ENCODE results near the gene SCGN.
"Not testable (repeated sequence)": the region's sequence is repeated elsewhere in the genome, so short reads cannot be mapped to it uniquely, and the experiment has no call there.

SCGN gene

DNA sequence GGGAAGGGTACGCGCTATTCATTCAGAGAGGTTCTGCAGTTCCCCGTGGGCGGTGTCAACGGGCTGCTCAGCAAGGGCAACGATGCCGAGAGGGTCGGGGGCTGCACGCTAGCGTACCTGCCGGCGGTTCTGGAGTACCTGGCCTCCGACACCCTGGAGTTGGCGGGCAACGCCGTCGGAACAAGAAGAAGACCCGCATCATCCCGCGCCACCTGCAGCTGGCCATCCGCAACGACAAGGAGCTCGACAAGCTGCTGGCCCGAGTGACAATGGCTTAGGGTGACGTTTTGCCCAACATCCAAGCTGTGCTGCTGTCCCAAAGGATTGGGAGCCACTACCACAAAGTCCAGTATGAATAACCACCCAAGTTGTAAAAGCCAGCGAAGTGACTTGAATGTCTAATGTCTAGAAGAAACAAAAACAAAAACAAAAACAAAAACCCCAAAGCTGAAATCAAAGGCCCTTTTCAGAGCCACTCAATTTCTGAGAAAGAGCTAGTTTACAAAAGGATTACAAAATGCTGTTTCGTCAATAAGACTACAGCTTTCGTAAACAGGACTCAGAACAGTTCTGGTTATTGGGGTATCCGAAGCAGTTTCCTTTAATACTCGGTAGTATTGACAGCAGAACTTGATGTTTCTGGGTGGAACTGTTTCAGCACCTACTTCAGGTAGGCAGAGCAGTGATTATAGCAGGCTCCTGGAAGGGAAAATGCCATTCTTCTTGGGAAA, 80.6 kb downstream of the SCGN start:
- DNase-seq = no peak

DNA sequence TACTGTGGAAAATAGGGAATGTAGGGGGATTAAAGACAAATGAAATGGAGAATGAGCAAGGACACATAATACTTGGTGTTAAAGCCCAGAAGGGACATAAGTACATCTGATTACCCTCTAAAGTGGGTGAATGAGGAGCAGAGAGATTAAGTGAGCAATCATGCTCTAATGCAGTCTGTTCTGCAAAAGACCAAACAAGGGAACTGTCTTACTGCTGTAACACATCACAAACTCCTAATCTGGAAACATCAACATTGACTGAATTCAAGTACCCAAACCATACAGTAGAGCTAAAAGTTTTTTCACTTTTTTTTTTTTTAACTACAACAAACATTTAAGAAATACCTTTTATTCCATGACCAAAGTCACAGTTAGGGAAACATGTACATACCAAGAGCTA, 83.2 kb downstream of the SCGN start:
- DNase-seq = no peak

DNA sequence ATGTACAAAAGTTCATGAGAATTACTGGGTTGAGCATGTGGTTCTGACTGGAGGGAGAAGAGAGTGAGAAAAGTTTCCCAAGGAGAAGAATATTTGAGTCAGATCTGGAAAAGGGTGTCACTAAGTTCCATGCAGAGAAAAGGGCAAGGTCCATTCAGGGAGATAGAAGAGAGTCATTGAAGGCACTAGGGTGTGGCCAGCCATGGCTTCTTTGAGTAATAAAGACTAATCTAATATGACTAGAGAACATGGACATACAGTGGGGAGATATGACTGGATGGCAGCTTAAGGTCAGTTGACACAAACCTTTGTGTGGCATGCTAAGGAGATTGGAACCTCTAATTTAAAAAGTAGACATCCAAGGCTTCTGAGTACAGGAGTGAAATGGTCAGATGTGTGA, 91.9 kb downstream of the SCGN start:
- DNase-seq = no peak

DNA sequence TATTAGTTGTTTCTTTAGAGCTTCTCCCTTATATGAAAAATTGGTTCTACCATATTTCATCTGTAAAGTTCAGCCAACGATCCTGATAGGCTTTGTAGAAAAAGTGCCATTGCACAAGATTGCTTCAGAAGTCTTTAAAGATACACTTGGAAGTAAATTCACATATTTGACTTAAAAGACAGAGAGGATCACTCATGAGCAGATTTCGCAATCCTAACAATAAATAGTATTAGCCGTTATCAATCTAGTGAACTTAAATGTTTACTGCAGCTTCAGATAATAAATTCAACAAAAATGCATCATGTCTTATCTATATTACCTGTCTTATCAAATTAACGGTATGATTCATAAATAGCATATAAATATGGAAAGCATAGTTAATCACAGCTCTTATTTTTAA, 93.8 kb downstream of the SCGN start:
- no peak for DNase-seq

DNA sequence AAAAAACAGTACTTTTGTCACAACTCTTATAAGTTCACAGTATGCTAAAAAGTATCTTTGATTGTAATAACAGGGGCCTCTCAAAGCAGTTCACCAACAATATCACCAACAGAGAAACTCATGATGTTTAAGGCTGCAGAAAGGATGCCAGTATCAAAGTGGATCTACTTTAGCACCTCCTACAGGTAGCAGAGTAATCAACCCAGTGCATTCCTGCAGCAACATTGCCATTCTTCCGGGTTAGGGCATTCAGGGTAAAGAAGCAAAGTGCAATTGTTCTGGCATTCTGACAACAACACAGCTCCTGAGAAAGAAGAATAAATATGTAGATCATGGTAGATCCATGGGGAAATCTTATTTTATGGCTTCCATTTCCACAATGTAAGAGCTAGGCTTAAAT, 95.0 kb downstream of the SCGN start:
- DNase-seq = no peak

DNA sequence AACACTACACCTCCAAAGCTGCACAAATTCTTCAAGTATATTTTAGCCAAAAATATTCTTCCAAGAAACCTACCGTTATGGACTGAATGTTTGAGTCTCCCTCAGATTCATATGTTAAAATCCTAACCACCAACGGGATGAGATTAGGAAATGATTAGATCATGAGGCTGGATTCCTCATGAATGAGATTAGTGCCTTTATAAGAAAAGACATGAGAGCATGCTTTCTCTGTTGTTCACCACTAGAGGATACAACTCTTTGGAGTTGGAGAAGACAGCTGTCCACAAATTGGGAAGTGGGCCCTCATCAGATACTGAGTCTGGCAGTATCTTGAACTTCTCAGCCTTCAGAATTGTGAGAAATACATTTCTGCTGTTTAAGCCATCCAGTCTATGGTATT, 95.5 kb downstream of the SCGN start:
- no peak for DNase-seq

DNA sequence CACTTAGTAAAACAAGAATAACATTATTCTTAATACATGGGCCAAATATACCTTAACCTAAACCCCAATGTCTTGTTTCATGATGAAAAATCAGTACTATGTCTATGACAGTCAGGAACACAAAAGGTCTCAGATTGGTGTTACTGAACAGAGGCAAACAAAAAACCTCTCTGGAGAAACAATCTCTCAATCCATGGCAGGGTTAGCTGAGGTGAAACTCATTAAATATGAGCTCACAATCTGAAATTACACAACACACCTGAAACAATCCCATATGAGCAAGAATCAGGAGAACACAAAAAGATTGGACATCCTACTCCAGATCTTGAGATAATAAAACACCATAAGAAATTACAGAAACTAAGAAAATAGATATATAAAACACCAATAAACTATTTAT, 96.0 kb downstream of the SCGN start:
- no peak for DNase-seq

DNA sequence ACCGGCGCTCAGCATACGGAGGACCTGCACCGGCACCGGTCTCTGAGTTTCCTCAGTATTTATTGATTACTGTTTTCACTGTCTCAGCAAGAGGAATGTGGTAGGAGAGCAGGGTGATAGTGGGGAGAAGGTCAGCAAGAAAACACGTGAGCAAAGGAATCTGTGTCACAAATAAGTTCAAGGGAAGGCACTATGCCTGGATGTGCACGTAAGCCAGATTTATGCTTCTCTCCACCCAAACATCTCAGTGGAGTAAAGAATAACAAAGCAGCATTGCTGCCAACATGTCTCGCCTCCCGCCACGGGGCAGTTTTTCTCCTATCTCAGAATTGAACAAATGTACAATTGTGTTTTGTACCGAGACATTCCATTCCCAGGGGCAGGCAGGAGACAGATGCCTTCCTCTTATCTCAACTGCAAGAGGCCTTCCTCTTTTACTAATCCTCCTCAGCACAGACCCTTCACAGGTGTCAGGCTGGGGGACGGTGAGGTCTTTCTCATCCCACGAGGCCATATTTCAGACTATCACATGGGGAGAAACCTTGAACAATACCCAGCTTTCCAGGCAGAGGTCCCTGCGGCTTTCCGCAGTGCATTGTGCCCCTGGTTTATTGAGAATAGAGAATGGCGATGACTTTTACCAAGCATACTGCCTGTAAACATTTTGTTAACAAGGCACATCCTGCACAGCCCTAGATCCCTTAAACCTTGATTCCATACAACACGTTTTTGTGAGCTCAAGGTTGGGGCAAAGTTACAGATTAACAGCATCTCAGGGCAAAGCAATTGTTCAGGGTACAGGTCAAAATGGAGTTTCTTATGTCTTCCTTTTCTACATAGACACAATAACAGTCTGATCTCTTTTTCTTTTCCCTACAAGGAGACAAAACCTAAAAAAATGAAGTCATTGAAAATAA, 96.8 kb downstream of the SCGN start:
- not testable (repeated sequence) for DNase-seq

DNA sequence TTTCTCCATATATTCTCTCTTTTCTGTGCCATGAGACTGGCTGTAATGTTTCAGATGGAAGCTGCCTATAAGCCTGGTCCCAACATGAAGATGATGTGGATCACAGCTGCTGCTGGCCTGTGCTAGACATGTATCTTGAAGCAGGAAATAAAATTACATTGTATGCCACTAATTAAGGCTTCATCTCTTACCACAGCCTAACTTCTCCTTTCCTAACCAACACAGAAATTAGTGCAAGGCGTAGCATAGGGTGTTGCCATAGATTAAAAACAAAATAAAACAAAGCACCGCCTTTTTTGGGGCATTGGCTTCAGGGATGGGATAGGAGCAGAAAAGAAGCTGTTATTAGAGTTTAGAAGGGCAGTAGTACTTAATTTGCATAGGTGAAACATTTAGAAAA, 97.8 kb downstream of the SCGN start:
- DNase-seq = no peak

DNA sequence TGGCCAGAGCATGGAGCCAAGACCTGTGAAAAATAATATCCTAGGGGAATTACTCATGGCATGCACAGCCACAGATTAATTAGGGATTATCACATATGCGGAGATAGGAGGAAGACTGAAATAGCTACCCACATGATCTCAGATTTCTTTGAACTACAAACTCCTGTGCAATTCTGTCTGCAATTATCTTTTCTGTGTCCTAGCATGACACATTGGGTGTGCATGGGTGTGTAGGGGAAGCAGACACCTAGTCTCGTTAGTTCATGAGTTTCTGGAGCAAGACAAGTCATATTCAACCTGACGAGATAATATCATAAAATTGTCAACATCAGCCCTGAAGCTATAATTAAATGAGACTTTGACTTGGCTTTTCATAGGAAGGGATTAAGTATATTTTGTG, 98.9 kb downstream of the SCGN start:
- no peak for DNase-seq

Measured in activated effector memory CD4-positive, alpha-beta T cell treated with anti-CD3 and anti-CD28 coated beads, Interleukin-2, amount 50 U/mL, for 16 hours (primary cell).